Pancreas (tissue), 10 donors: Measurements from ENCODE around the gene ADORA2A. TPM values are rescaled to one million over a fixed set of nuclear protein-coding genes. Genes with fewer than 3 reads are reported as not detected.
A peak's percentile ranks its signal among the peaks of the same experiment; 100 is the strongest.

Source experiments
- ATAC-seq, 4 donors: fragments of 200-7000 bp; cut with Tn5 transposase; one replicate each; pipeline versions ENCODE4 v1.8.0 to v1.9.1; 2020; ENCODE audit warnings: mild to moderate bottlenecking in 4 of 4, moderate library complexity in 4 of 4
- DNase-seq, 6 donors: peaks; one replicate each; pipeline ENCODE4 v3.0.0-alpha.2; 2020
- FAIRE-seq: peaks from 2 replicates; lab custom pipeline; 2012; peaks lifted over from hg19 to GRCh38; lab: Jason Lieb, UNC
- H3K27ac ChIP-seq, 4 donors: fragments of 200-600 bp; sonication (generic); 1 replicate in 3 of 4; 2 replicates in 1 of 4; pipeline versions ENCODE4 v1.5.0 to v1.8.0; 2020
- H3K27me3 ChIP-seq, 4 donors: fragments of 200-600 bp; one replicate each; pipeline ENCODE4 v1.8.0; 2021
- H3K36me3 ChIP-seq, 3 donors: fragments of 200-600 bp; sonication (generic) in 1 of 3; one replicate each; pipeline versions ENCODE4 v1.5.0 to v1.8.0; 2020 to 2021
- H3K4me1 ChIP-seq, 3 donors: fragments of 200-600 bp; one replicate each; pipeline ENCODE4 v1.8.0; 2021
- H3K4me3 ChIP-seq, 4 donors: fragments of 200-600 bp; sonication (generic) in 2 of 4; one replicate each; pipeline versions ENCODE4 v1.5.0 to v1.8.0; 2020 to 2021
- H3K9me3 ChIP-seq, 4 donors: fragments of 200-600 bp; one replicate each; pipeline ENCODE4 v1.8.0; 2021
- CTCF ChIP-seq, 4 donors: fragments of 200-600 bp; sonication (generic) in 3 of 4; IDR thresholded peaks; one replicate each; pipeline versions ENCODE4 v1.5.0 to v1.8.0; 2021; ENCODE audit warnings: antibody characterized with exemption in 4 of 4
- WGBS, 2 donors: extraction: QIAGEN DNeasy Blood & Tissue Kit; methylation state at CpG; one replicate each; pipeline ENCODE4 v1.1.7; 2013; 5-methylcytosine and 5-hydroxymethylcytosine counted together
- intact Hi-C, 3 donors: fragments of 100-400 bp; cut with DNase I; formaldehyde crosslinking; loops; one replicate each; pipeline versions ENCODE4 v1.11.1 to v1.14.2; 2022
- polyA plus RNA-seq, 2 donors: library from polyadenylated mRNA; stranded (reverse); fragments of 200-250 nt; gene quantifications; one replicate each; pipeline ENCODE4 v1.2.3, GENCODE V29; 2013
- total RNA-seq, 6 donors: library from RNA; stranded (reverse); fragmentation: NEBNext Ultra II Directional in 4 of 6; extraction: Animal tissue kit (Norgen Biotek cat#: 25700) in 4 of 6; gene quantifications; one replicate each; pipeline versions ENCODE4 v1.2.1 to v1.2.4, GENCODE V29; 2021 to 2023
- donor health status: healthy with polysubstance abuse.
- donor health status: DM: no; HTN: no; CAD: no; lungs with moderate emphysema.
- donor health status: DM: no; HTN: no; CAD: no.
- donor health status: control.
- donor health status: control.
- donor health status: Bipolar disorder and iron deficiency.
- donor health status: DM: yes; HTN: yes; CAD: no.
- donor health status: DM: no; HTN: no; CAD: no.
- donor health status: DM: no; HTN: no; CAD: no.
- donor health status: DM: yes; HTN: yes; CAD: no.

ADORA2A gene
- total and polyA plus RNA-seq, 8 donors, result 0.85 to 10.4 (median 1.6) TPM

GRCh38 chr22:24459911-24460310, 32.5 kb downstream of the ADORA2A start:
- intact Hi-C loops, result no loop called here
- no peak overlapping the region for H3K4me3 ChIP-seq
- DNase-seq (no peak), FAIRE-seq (no peak), ATAC-seq (no peak)
- no peak for TF ChIP-seq CTCF (IDR thresholded peaks at IDR 0.05)
- no peaks in the 10 kb centered on the region for H3K27me3 ChIP-seq
- H3K9me3 ChIP-seq, result no peaks in the 10 kb centered on the region
- peaks cover 0 to 8% (median 3%) of the 10 kb centered on the region in 3 donors for H3K4me1 ChIP-seq
- H3K27ac ChIP-seq, result no peak overlapping the region
- 78 to 89% methylated on average over 1 of the region's 1 CpG for WGBS, 2 donors
- H3K36me3 ChIP-seq, result no peaks in the 10 kb centered on the region

- intact Hi-C loops, result no loop called here
- no peak overlapping the region for H3K27ac ChIP-seq
Measured at GRCh38 chr22:24460418-24461089, 33.2 kb downstream of the ADORA2A start.

GRCh38 chr22:24463071-24463760, 35.8 kb downstream of the ADORA2A start:
- ATAC-seq (no peak), DNase-seq (no peak), FAIRE-seq (no peak)
- TF ChIP-seq CTCF (IDR thresholded peaks at IDR 0.05), result no peak
- H3K9me3 ChIP-seq, result no peaks in the 10 kb centered on the region
- H3K4me1 ChIP-seq, result peaks cover 0 to 8% (median 0%) of the 10 kb centered on the region in 3 donors
- H3K27me3 ChIP-seq, result no peaks in the 10 kb centered on the region
- intact Hi-C loops, result no loop called here
- H3K36me3 ChIP-seq, result no peaks in the 10 kb centered on the region
- no peak overlapping the region for H3K27ac ChIP-seq
- H3K4me3 ChIP-seq, result no peak overlapping the region
- 90 to 91% methylated on average over 6 of the region's 6 CpGs for WGBS, 2 donors

More at GRCh38 chr22:24460418-24461089, 33.2 kb downstream of the ADORA2A start:
- Histone ChIP-seq H3K4me1 (peaks cover 0 to 4% (median 2%) of the 10 kb centered on the region in 3 donors), H3K36me3 (no peaks in the 10 kb centered on the region), H3K9me3 (no peaks in the 10 kb centered on the region), H3K4me3 (no peak overlapping the region), H3K27me3 (no peaks in the 10 kb centered on the region)
- no peak for ATAC-seq
- TF ChIP-seq CTCF (IDR thresholded peaks at IDR 0.05), result no peak
- no peak for FAIRE-seq
- DNase-seq, result no peak
- WGBS, 2 donors, result 73 to 75% methylated on average over 10 of the region's 10 CpGs

GRCh38 chr22:24465566-24465965, 38.2 kb downstream of the ADORA2A start:
- no peak for TF ChIP-seq CTCF (IDR thresholded peaks at IDR 0.05)
- FAIRE-seq, result no peak
- intact Hi-C loops, result no loop called here

GRCh38 chr22:24465975-24466374, 38.6 kb downstream of the ADORA2A start:
- H3K27ac ChIP-seq, result peak overlapping the region in 1 of 4 donors; percentile 31
- intact Hi-C loops, result no loop called here
- WGBS, 2 donors, result 96 to 97% methylated on average over 3 of the region's 3 CpGs
- no peaks in the 10 kb centered on the region for H3K27me3 ChIP-seq
- no peak for TF ChIP-seq CTCF (IDR thresholded peaks at IDR 0.05)
- no peaks in the 10 kb centered on the region for H3K36me3 ChIP-seq
- no peak overlapping the region for H3K4me3 ChIP-seq
- H3K9me3 ChIP-seq, result no peaks in the 10 kb centered on the region
- peaks cover 0 to 8% (median 0%) of the 10 kb centered on the region in 3 donors for H3K4me1 ChIP-seq
- FAIRE-seq (no peak), DNase-seq (no peak), ATAC-seq (no peak)

More at GRCh38 chr22:24465566-24465965, 38.2 kb downstream of the ADORA2A start:
- H3K27me3 ChIP-seq, result no peaks in the 10 kb centered on the region
- H3K4me3 ChIP-seq, result no peak overlapping the region
- H3K4me1 ChIP-seq, result peaks cover 0 to 8% (median 0%) of the 10 kb centered on the region in 3 donors
- 74 to 76% methylated on average over 5 of the region's 5 CpGs for WGBS, 2 donors
- ATAC-seq (peak in 1 of 4 donors; percentile 22), DNase-seq (no peak)
- no peak overlapping the region for H3K27ac ChIP-seq
- H3K9me3 ChIP-seq, result no peaks in the 10 kb centered on the region
- no peaks in the 10 kb centered on the region for H3K36me3 ChIP-seq
